Endothelial cell (in vitro differentiated cells): Measurements from ENCODE around the gene PRKCG. TPM values are rescaled to one million over a fixed set of nuclear protein-coding genes. Genes with fewer than 3 reads are reported as not detected.
"Not testable (repeated sequence)": the region's sequence is repeated elsewhere in the genome, so short reads cannot be mapped to it uniquely, and the experiment has no call there.

Experiments
- DNase-seq: peaks from one replicate; pipeline ENCODE4 v3.0.0; 2021; ENCODE audit warnings: low spot score
- H3K27ac Mint-ChIP-seq: one replicate; pipeline ENCODE4 v1.8.0; 2021; ENCODE audit warnings: mixed read lengths, inconsistent platforms; ENCODE audit not compliant: unreplicated experiment
- H3K27me3 Mint-ChIP-seq: one replicate; pipeline ENCODE4 v1.8.0; 2021; ENCODE audit warnings: mild to moderate bottlenecking, moderate library complexity, mixed read lengths, inconsistent platforms; ENCODE audit not compliant: unreplicated experiment
- H3K36me3 Mint-ChIP-seq: one replicate; pipeline ENCODE4 v1.8.0; 2021; ENCODE audit warnings: mild to moderate bottlenecking, low read depth, mixed read lengths, inconsistent platforms; ENCODE audit not compliant: unreplicated experiment
- H3K4me1 Mint-ChIP-seq: one replicate; pipeline ENCODE4 v1.8.0; 2021; ENCODE audit warnings: mild to moderate bottlenecking, mixed read lengths, inconsistent platforms; ENCODE audit not compliant: unreplicated experiment
- H3K4me3 Mint-ChIP-seq: one replicate; pipeline ENCODE4 v1.8.0; 2021; ENCODE audit warnings: mild to moderate bottlenecking, mixed read lengths, inconsistent platforms; ENCODE audit not compliant: unreplicated experiment
- H3K9me3 Mint-ChIP-seq: one replicate; pipeline ENCODE4 v1.8.0; 2021; ENCODE audit warnings: mixed read lengths, inconsistent platforms; ENCODE audit not compliant: unreplicated experiment
- total RNA-seq: library from RNA; stranded (reverse); fragmentation: NEBNext Ultra II Directional; extraction: Animal tissue kit (Norgen Biotek cat#: 25700); gene quantifications from one replicate; pipeline ENCODE4 v1.2.1, GENCODE V29; 2021; ENCODE audit not compliant: unreplicated experiment
- TF ChIP-seq, protein P1 (sequence below): fragments of 200-600 bp; sonication (generic); IDR thresholded peaks from one replicate; pipeline ENCODE4 v1.5.0; 2021; ENCODE audit warnings: antibody characterized with exemption; ENCODE audit not compliant: unreplicated experiment

Gene PRKCG
- total RNA-seq, 1 donor from 2014 or later, result 0.92 TPM

DNA sequence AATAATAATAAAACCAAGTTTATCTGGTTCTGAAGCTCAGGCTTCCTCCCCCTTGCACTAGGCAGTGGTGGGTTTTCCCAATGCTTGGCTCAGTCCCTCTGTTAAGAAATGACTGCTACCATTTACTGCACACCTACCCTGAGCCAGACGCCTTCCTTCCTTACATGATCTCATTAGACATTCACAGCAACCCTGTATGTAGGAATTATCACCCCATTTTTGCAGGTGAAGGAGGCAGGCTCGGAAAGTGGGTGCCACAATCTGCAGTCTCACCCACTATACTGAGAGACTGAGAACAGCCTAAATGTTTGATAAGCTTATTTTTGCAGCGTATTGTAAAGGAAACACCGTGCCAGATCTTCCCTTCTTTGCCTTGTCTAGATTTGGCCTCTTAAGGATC, 62.4 kb downstream of the PRKCG start:
- no peak for DNase-seq
- Mint-ChIP-seq H3K27ac (no peak overlapping the region), H3K4me3 (no peak overlapping the region), H3K27me3 (peaks cover 16% of the 10 kb centered on the region), H3K4me1 (peaks cover 8% of the 10 kb centered on the region), H3K9me3 (no peaks in the 10 kb centered on the region), H3K36me3 (no peaks in the 10 kb centered on the region)
- TF ChIP-seq, protein P1, sequence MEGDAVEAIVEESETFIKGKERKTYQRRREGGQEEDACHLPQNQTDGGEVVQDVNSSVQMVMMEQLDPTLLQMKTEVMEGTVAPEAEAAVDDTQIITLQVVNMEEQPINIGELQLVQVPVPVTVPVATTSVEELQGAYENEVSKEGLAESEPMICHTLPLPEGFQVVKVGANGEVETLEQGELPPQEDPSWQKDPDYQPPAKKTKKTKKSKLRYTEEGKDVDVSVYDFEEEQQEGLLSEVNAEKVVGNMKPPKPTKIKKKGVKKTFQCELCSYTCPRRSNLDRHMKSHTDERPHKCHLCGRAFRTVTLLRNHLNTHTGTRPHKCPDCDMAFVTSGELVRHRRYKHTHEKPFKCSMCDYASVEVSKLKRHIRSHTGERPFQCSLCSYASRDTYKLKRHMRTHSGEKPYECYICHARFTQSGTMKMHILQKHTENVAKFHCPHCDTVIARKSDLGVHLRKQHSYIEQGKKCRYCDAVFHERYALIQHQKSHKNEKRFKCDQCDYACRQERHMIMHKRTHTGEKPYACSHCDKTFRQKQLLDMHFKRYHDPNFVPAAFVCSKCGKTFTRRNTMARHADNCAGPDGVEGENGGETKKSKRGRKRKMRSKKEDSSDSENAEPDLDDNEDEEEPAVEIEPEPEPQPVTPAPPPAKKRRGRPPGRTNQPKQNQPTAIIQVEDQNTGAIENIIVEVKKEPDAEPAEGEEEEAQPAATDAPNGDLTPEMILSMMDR, result no peak

DNA sequence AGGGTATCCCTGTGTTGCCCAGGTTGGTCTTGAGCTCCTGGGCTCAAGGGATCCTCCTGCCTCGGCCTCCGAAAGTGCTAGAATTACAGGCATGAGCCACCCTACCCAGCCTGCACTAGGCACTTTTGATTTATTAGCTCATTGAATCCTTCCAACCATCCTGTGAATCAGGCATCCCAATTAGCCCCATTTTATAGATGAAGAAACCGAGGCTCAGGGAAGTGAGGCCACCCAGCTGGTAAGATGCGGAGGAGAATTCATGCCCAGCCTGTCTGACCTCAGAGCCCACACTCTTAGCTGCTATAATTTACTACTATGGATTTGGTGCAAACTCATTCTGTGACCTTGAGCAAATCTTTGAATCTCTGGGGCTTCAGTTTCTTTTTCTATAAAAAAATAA, 62.9 kb downstream of the PRKCG start:
- Mint-ChIP-seq H3K27ac (no peak overlapping the region), H3K36me3 (no peaks in the 10 kb centered on the region), H3K27me3 (peaks cover 16% of the 10 kb centered on the region), H3K4me1 (peaks cover 8% of the 10 kb centered on the region), H3K4me3 (peak overlapping the region; percentile 39), H3K9me3 (no peaks in the 10 kb centered on the region)
- TF ChIP-seq, protein P1, result no peak
- DNase-seq, result no peak

- Mint-ChIP-seq H3K4me1 (peaks cover 8% of the 10 kb centered on the region), H3K9me3 (no peaks in the 10 kb centered on the region), H3K36me3 (no peaks in the 10 kb centered on the region), H3K27me3 (peaks cover 16% of the 10 kb centered on the region), H3K4me3 (peak overlapping the region; percentile 86), H3K27ac (peak overlapping the region; percentile 15)
- TF ChIP-seq, protein P1, result no peak
- DNase-seq, result peak; percentile 31
Observed at GRCh38 chr19:53945441-53945840, 63.4 kb downstream of the PRKCG start.

DNA sequence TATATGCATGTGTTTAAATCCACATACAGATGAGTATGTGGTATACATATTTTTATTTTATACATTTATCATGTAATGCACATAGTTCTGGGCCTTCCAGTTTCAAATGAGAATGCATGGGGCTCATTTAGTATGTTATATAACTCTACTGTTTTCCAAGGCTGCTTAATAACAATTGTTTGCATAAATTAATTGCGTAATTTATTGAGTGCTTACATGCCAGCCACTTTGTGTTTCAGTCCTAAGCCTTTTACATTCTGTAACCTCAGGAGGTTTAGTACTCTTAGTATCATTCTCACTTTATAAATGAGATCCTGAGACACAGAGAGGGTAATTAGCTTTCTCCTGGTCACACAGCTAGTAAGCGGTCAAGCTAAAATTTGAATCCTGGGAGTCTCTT, 64.0 kb downstream of the PRKCG start:
- Mint-ChIP-seq H3K4me1 (peaks cover 9% of the 10 kb centered on the region), H3K27ac (no peak overlapping the region), H3K27me3 (peaks cover 16% of the 10 kb centered on the region), H3K9me3 (no peaks in the 10 kb centered on the region), H3K4me3 (peak overlapping the region; percentile 86), H3K36me3 (no peaks in the 10 kb centered on the region)
- TF ChIP-seq, protein P1, result no peak
- no peak for DNase-seq

GRCh38 chr19:53947624-53948023, 65.6 kb downstream of the PRKCG start:
- H3K4me3 Mint-ChIP-seq, result no peak overlapping the region
- DNase-seq, result peak; percentile 30

GRCh38 chr19:53948611-53949010, 66.6 kb downstream of the PRKCG start:
- not testable (repeated sequence) for H3K36me3 Mint-ChIP-seq, H3K27ac Mint-ChIP-seq, H3K27me3 Mint-ChIP-seq, H3K9me3 Mint-ChIP-seq, DNase-seq, H3K4me3 Mint-ChIP-seq
- peaks cover 20% of the 10 kb centered on the region for H3K4me1 Mint-ChIP-seq

More at GRCh38 chr19:53947624-53948023, 65.6 kb downstream of the PRKCG start:
- H3K4me1 Mint-ChIP-seq, result peaks cover 21% of the 10 kb centered on the region
- peaks cover 3% of the 10 kb centered on the region for H3K36me3 Mint-ChIP-seq
- no peaks in the 10 kb centered on the region for H3K9me3 Mint-ChIP-seq
- TF ChIP-seq, protein P1, result no peak
- no peak overlapping the region for H3K27ac Mint-ChIP-seq
- H3K27me3 Mint-ChIP-seq, result peaks cover 13% of the 10 kb centered on the region
